Neuronal stem cell (in vitro differentiated cells): ENCODE data around the gene TIMM17A.

ENCODE experiments used
- DNase-seq: peaks from one replicate; pipeline ENCODE4 v3.0.0-alpha.2; 2013; ENCODE audit warnings: low spot score
- H2AFZ ChIP-seq: one replicate; pipeline ENCODE4 v1.6.1; 2013; ENCODE audit warnings: mild to moderate bottlenecking, low read length, inconsistent platforms
- H2AK5ac ChIP-seq: 2 replicates; pipeline ENCODE4 v1.6.1; 2013; ENCODE audit warnings: low read depth, mild to moderate bottlenecking, inconsistent platforms, low read length, moderate library complexity, mixed read lengths
- H2BK120ac ChIP-seq: 2 replicates; pipeline ENCODE4 v1.6.1; 2013; ENCODE audit warnings: low read depth, mild to moderate bottlenecking, inconsistent platforms, low read length, moderate library complexity, mixed read lengths
- H2BK12ac ChIP-seq: one replicate; pipeline ENCODE4 v1.6.1; 2013; ENCODE audit warnings: low read length, inconsistent platforms
- H2BK15ac ChIP-seq: 2 replicates; pipeline ENCODE4 v1.6.1; 2013; ENCODE audit warnings: mild to moderate bottlenecking, low read length, inconsistent platforms, mixed read lengths
- H2BK5ac ChIP-seq: one replicate; pipeline ENCODE4 v1.6.1; 2013; ENCODE audit warnings: inconsistent platforms, mild to moderate bottlenecking, low read length, moderate library complexity
- H3K14ac ChIP-seq: one replicate; pipeline ENCODE4 v1.6.1; 2013; ENCODE audit warnings: low read length, inconsistent platforms
- H3K18ac ChIP-seq: 2 replicates; pipeline ENCODE4 v1.6.1; 2013; ENCODE audit warnings: low read length, inconsistent platforms
- H3K23ac ChIP-seq: 2 replicates; pipeline ENCODE4 v1.6.1; 2013; ENCODE audit warnings: low read depth, mild to moderate bottlenecking, mixed read lengths, low read length, inconsistent platforms; ENCODE audit not compliant: poor library complexity
- H3K27ac ChIP-seq: replicated peaks from 3 replicates; pipeline ENCODE4 v1.5.1; 2013; ENCODE audit warnings: low read length, inconsistent platforms
- H3K27me3 ChIP-seq, 3 experiments: 2 replicates each; pipeline ENCODE4 v1.6.1; 2013; ENCODE audit warnings: low read length in 3 of 3, mild to moderate bottlenecking in 2 of 3, inconsistent platforms in 1 of 3, low read depth in 1 of 3, mixed read lengths in 1 of 3, moderate library complexity in 1 of 3; ENCODE audit not compliant: control insufficient read depth in 3 of 3, insufficient read depth in 3 of 3
- H3K36me3 ChIP-seq, 2 donors: replicated peaks in 1 of 2; 2 replicates each; pipeline ENCODE4 v1.6.1; 2013; ENCODE audit warnings: low read length in 2 of 2; ENCODE audit not compliant: control insufficient read depth in 2 of 2, insufficient read depth in 2 of 2
- H3K4ac ChIP-seq: 2 replicates; pipeline ENCODE4 v1.6.1; 2013; ENCODE audit warnings: inconsistent platforms, mild to moderate bottlenecking, low read length, moderate library complexity
- H3K4me1 ChIP-seq, 2 donors: 1 replicate in 1 of 2; 2 replicates in 1 of 2; pipeline ENCODE4 v1.6.1; 2013; ENCODE audit warnings: low read length in 2 of 2, low read depth in 1 of 2; ENCODE audit not compliant: control insufficient read depth in 2 of 2, insufficient read depth in 1 of 2
- H3K4me2 ChIP-seq: one replicate; pipeline ENCODE4 v1.6.1; 2013; ENCODE audit warnings: mild to moderate bottlenecking, low read length, inconsistent platforms; ENCODE audit not compliant: insufficient read depth, poor library complexity, severe bottlenecking
- H3K4me3 ChIP-seq, 2 donors: 2 replicates each; pipeline ENCODE4 v1.5.1; 2013; ENCODE audit warnings: low read length in 2 of 2, mild to moderate bottlenecking in 2 of 2, inconsistent platforms in 1 of 2, moderate library complexity in 1 of 2
- H3K79me1 ChIP-seq: one replicate; pipeline ENCODE4 v1.6.1; 2013; ENCODE audit warnings: low read depth, mild to moderate bottlenecking, inconsistent platforms, low read length, moderate library complexity
- H3K9ac ChIP-seq: one replicate; pipeline ENCODE4 v1.6.1; 2013; ENCODE audit warnings: mild to moderate bottlenecking, low read depth, low read length, inconsistent platforms; ENCODE audit not compliant: poor library complexity
- H3K9me3 ChIP-seq, 2 donors: replicated peaks in 1 of 2; 2 replicates each; pipeline versions ENCODE3 to v1.6.1; 2013; ENCODE audit warnings: low read length in 2 of 2, mild to moderate bottlenecking in 2 of 2, inconsistent platforms in 1 of 2, low read depth in 1 of 2, mixed read lengths in 1 of 2, moderate library complexity in 1 of 2; ENCODE audit not compliant: control insufficient read depth in 2 of 2, insufficient read depth in 1 of 2
- H4K8ac ChIP-seq: one replicate; pipeline ENCODE4 v1.6.1; 2013; ENCODE audit warnings: low read depth, mild to moderate bottlenecking, inconsistent platforms, low read length, moderate library complexity
- H4K91ac ChIP-seq: one replicate; pipeline ENCODE4 v1.6.1; 2013; ENCODE audit warnings: low read length, low read depth, mild to moderate bottlenecking, inconsistent platforms; ENCODE audit not compliant: poor library complexity
- WGBS, 2 donors: extraction: QIAGEN DNeasy Blood & Tissue Kit; methylation state at CpG; one replicate each; pipeline ENCODE4 v1.1.7; 2013; ENCODE audit warnings: missing lambda C conversion rate in 2 of 2, mixed read lengths in 1 of 2; ENCODE audit not compliant: insufficient read length in 2 of 2, insufficient replicate concordance in 1 of 2; ENCODE audit errors: extremely low coverage in 2 of 2; 5-methylcytosine and 5-hydroxymethylcytosine counted together

Gene TIMM17A

DNA sequence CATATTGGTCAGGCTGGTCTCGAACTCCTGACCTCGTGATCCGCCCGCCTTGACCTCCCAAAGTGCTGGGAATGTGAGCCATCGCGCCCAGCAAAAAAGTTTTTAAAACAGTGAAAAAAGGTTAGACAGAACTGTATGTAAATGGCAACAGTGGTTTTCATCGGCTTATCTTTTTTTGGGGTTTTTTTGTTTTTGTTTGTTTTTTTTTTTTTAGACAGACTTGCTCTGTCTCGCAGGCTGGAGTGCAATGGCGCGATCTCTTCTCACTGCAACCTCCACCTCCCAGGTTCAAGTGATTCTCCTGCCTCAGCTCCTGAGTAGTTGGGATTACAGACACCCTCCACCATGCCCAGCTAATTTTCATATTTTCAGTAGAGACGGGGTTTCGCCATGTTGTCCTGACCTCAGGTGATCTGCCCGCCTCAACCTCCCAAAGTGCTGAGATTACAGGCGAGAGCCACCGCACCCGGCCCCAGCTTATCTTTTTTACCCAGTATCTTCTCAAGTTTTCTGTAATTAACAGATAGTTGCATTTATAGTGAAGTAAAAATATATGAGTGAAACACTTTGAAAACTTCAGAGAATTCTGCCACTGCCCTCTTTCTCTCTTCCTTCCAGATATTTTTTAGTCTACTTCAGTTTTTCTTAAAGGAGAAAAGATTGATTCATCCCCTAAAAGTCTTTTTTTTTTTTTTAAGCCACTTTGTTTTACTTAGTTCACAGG is 13.1 kb downstream of the TIMM17A start:
- Histone ChIP-seq H2BK5ac (no peak overlapping the region), H3K36me3 (peaks cover 15 to 68% of the 10 kb centered on the region in 2 donors), H3K9me3 (no peaks in the 10 kb centered on the region), H3K79me1 (no peaks in the 10 kb centered on the region), H2AFZ (no peak overlapping the region), H3K23ac (no peak overlapping the region), H3K4me2 (no peak overlapping the region), H3K4me3 (no peak overlapping the region), H3K4ac (no peak overlapping the region), H3K27me3 (no peaks in the 10 kb centered on the region), H2BK15ac (no peak overlapping the region), H4K91ac (no peak overlapping the region), H2AK5ac (no peak overlapping the region), H2BK120ac (no peak overlapping the region), H3K14ac (no peak overlapping the region), H3K27ac (no peak overlapping the region), H4K8ac (no peak overlapping the region), H3K4me1 (no peaks in the 10 kb centered on the region), H3K9ac (no peak overlapping the region), H3K18ac (no peak overlapping the region), H2BK12ac (no peak overlapping the region)
- DNase-seq, result no peak
- no CpG with 5 or more reads among the region's 16 CpGs for WGBS, 2 donors

GRCh38 chr1:201970334-201971159 is 15.2 kb downstream of the TIMM17A start:
- Histone ChIP-seq H4K91ac (no peak overlapping the region), H3K14ac (no peak overlapping the region), H3K4me2 (no peak overlapping the region), H3K18ac (no peak overlapping the region), H3K23ac (no peak overlapping the region), H3K4me1 (no peaks in the 10 kb centered on the region), H2BK12ac (no peak overlapping the region), H4K8ac (no peak overlapping the region), H2BK5ac (no peak overlapping the region), H3K9ac (no peak overlapping the region), H2BK120ac (no peak overlapping the region), H3K4ac (no peak overlapping the region), H3K27me3 (no peaks in the 10 kb centered on the region), H3K4me3 (no peak overlapping the region), H3K36me3 (peaks cover 9 to 51% of the 10 kb centered on the region in 2 donors), H2BK15ac (no peak overlapping the region), H2AFZ (no peak overlapping the region), H3K27ac (no peak overlapping the region), H3K9me3 (no peaks in the 10 kb centered on the region), H2AK5ac (no peak overlapping the region), H3K79me1 (no peaks in the 10 kb centered on the region)
- DNase-seq, result no peak
- WGBS, 2 donors, result no CpG with 5 or more reads among the region's 9 CpGs

DNA sequence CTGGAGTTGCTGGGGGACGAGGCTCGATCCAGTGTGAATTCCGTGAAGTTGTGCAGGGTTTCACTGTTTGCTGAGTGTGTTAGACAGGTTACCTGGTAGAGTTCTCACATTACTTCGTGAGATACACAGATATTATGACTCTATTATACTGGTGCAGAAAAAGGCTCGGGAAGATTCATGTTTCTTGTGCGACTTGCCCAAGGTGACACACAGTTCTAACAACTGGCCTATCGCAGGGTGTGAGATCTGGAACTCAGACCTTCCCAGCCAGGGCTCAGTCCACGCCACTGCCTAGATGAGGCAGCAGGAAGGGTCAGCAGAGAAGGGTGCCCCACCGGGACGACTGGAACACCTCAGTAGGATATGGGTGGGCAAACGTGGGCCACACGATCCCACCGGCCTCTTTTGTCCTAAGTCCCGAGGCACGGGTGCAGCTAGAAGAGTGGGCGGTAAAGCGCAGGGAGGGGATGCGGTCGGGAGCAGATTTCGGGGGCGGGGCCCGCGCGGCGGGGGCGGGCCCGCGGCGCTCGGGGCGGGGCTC is 26.8 kb downstream of the TIMM17A start:
- H3K27ac ChIP-seq, result no peak overlapping the region
- no peak overlapping the region for H2AK5ac ChIP-seq
- H2BK120ac ChIP-seq, result no peak overlapping the region
- no peak overlapping the region for H2BK12ac ChIP-seq
- H3K18ac ChIP-seq, result peak overlapping the region; percentile 95
- H3K36me3 ChIP-seq, result peaks cover 0 to 4% of the 10 kb centered on the region in 2 donors
- peak overlapping the region; percentile 86 for H4K8ac ChIP-seq
- no peak overlapping the region for H4K91ac ChIP-seq
- no CpG with 5 or more reads among the region's 31 CpGs for WGBS, 2 donors
- H3K14ac ChIP-seq, result peak overlapping the region; percentile 98
- H3K9ac ChIP-seq, result peak overlapping the region; percentile 13
- H3K9me3 ChIP-seq, result no peaks in the 10 kb centered on the region
- H2BK5ac ChIP-seq, result no peak overlapping the region
- no peak for DNase-seq
- H3K4ac ChIP-seq, result no peak overlapping the region
- peak overlapping the region; percentile 82 for H2AFZ ChIP-seq
- peak overlapping the region; percentile 65 to 100 for H3K4me3 ChIP-seq
- H3K4me2 ChIP-seq, result peak overlapping the region; percentile 95
- H3K4me1 ChIP-seq, result peaks cover 2 to 5% of the 10 kb centered on the region in 2 donors
- peaks cover 0 to 3% (median 0%) of the 10 kb centered on the region in 3 experiments for H3K27me3 ChIP-seq
- peaks cover 2% of the 10 kb centered on the region for H3K79me1 ChIP-seq
- peak overlapping the region; percentile 94 for H3K23ac ChIP-seq
- peak overlapping the region; percentile 82 for H2BK15ac ChIP-seq
